Measurements from ENCODE around the gene BCAS1. TPM values are rescaled to one million over a fixed set of nuclear protein-coding genes. Genes with fewer than 3 reads are reported as not detected.

Gene BCAS1
- total and polyA plus RNA-seq, 2 donors (not counting 3 experiments of a cell fraction or from before 2014, with no cell fraction given): not detected

GRCh38 chr20:53981752-53982437 is 88.5 kb downstream of the BCAS1 start:
- dilution Hi-C loops (cut with MboI; ENCODE audit: extremely low pct_ligation_motif_present, low sequenced_read_pairs): no loop called here
- no peaks in the 10 kb centered on the region for H3K4me1 ChIP-seq (ENCODE audit: control insufficient read depth, extremely low read depth, insufficient read depth, low read length)
- H3K9me3 ChIP-seq (replicated peaks; ENCODE audit: control insufficient read depth, insufficient read depth, low read length): no peaks in the 10 kb centered on the region
- no peak overlapping the region for H3K27ac ChIP-seq (ENCODE audit: insufficient read depth, low read depth, low read length)
- no TSS peak for BruUV-seq (replicated peaks)
- H3K27me3 ChIP-seq (ENCODE audit: control insufficient read depth in 2 of 2, insufficient read depth in 2 of 2, low read length in 2 of 2): peaks cover 4 to 5% of the 10 kb centered on the region in 2 experiments
- no peak overlapping the region for H3K4me3 ChIP-seq (replicated peaks in 1 of 3; ENCODE audit: insufficient read depth in 1 of 3, low read depth in 1 of 3, low read length in 3 of 3)
- ChIA-PET POLR2A (no interaction called here), CTCF (no interaction called here)
- H2AFZ ChIP-seq (ENCODE audit: low read depth, low read length): no peak overlapping the region
- H4K20me1 ChIP-seq (replicated peaks; ENCODE audit: control insufficient read depth, extremely low read depth, insufficient read depth, low read length): no peaks in the 10 kb centered on the region
- no peaks in the 10 kb centered on the region for H3K9me1 ChIP-seq (replicated peaks; ENCODE audit: control insufficient read depth, extremely low read depth, insufficient read depth, low read length)
- no peak for FAIRE-seq
- H3K4me2 ChIP-seq (ENCODE audit: insufficient read depth, low read length): no peak overlapping the region
- TF ChIP-seq JUN (IDR thresholded peaks at IDR 0.05; ENCODE audit: borderline replicate concordance, insufficient read depth, insufficient read length, low read depth) (peak; percentile 11), MYC (IDR thresholded peaks at IDR 0.05; ENCODE audit: low read depth, low read length) (no peak)
- DNase-seq (ENCODE audit: low read depth, low spot score): no peak
- H3K9ac ChIP-seq (replicated peaks; ENCODE audit: extremely low read depth, insufficient read depth, low read length): no peak overlapping the region
- H3K36me3 ChIP-seq (ENCODE audit: control insufficient read depth in 2 of 2, extremely low read depth in 1 of 2, insufficient read depth in 2 of 2, low read length in 2 of 2): no peaks in the 10 kb centered on the region
- H3K79me2 ChIP-seq (ENCODE audit: control insufficient read depth, insufficient read depth, low read length): no peaks in the 10 kb centered on the region
- intact Hi-C loops (cut with micrococcal nuclease): no loop called here

- no peak for TF ChIP-seq POLR2AphosphoS5 (IDR thresholded peaks at IDR 0.05; ENCODE audit: insufficient read depth, low read depth, low read length)
- TF ChIP-seq MYC (IDR thresholded peaks at IDR 0.05; ENCODE audit: low read depth, low read length): no peak
- TF ChIP-seq FOS (IDR thresholded peaks at IDR 0.05; ENCODE audit: borderline replicate concordance, insufficient read depth, low read length): no peak
- TF ChIP-seq JUN (IDR thresholded peaks at IDR 0.05; ENCODE audit: borderline replicate concordance, insufficient read depth, insufficient read length, low read depth): no peak
- no peak for TF ChIP-seq CTCF (IDR thresholded peaks at IDR 0.05; ENCODE audit: extremely low read depth in 1 of 2, insufficient read depth in 1 of 2, low read depth in 1 of 2, low read length in 2 of 2)
- TF ChIP-seq GATA2 (IDR thresholded peaks at IDR 0.05; ENCODE audit: insufficient read depth, insufficient read length, low read depth, low read length): no peak
- no peak for TF ChIP-seq POLR2A (IDR thresholded peaks at IDR 0.05; ENCODE audit: low read depth, low read length)
- no peak for TF ChIP-seq EZH2 (IDR thresholded peaks at IDR 0.05; ENCODE audit: borderline replicate concordance, low read depth, low read length, severe bottlenecking)
- H3K9me1 ChIP-seq (replicated peaks; ENCODE audit: control insufficient read depth, extremely low read depth, insufficient read depth, low read length): no peaks in the 10 kb centered on the region
- intact Hi-C loops (cut with micrococcal nuclease): no loop called here
Observed at GRCh38 chr20:53981130-53981529, 89.3 kb downstream of the BCAS1 start.

More at GRCh38 chr20:53981130-53981529, 89.3 kb downstream of the BCAS1 start:
- Histone ChIP-seq H3K36me3 (ENCODE audit: control insufficient read depth in 2 of 2, extremely low read depth in 1 of 2, insufficient read depth in 2 of 2, low read length in 2 of 2) (no peaks in the 10 kb centered on the region), H3K4me2 (ENCODE audit: insufficient read depth, low read length) (no peak overlapping the region), H2AFZ (ENCODE audit: low read depth, low read length) (no peak overlapping the region), H3K4me1 (ENCODE audit: control insufficient read depth, extremely low read depth, insufficient read depth, low read length) (no peaks in the 10 kb centered on the region), H4K20me1 (replicated peaks; ENCODE audit: control insufficient read depth, extremely low read depth, insufficient read depth, low read length) (no peaks in the 10 kb centered on the region), H3K27ac (ENCODE audit: insufficient read depth, low read depth, low read length) (no peak overlapping the region), H3K9me3 (replicated peaks; ENCODE audit: control insufficient read depth, insufficient read depth, low read length) (no peaks in the 10 kb centered on the region), H3K27me3 (ENCODE audit: control insufficient read depth in 2 of 2, insufficient read depth in 2 of 2, low read length in 2 of 2) (peaks cover 4 to 5% of the 10 kb centered on the region in 2 experiments), H3K79me2 (ENCODE audit: control insufficient read depth, insufficient read depth, low read length) (no peaks in the 10 kb centered on the region), H3K4me3 (replicated peaks in 1 of 3; ENCODE audit: insufficient read depth in 1 of 3, low read depth in 1 of 3, low read length in 3 of 3) (no peak overlapping the region), H3K9ac (replicated peaks; ENCODE audit: extremely low read depth, insufficient read depth, low read length) (no peak overlapping the region)
- dilution Hi-C loops (cut with MboI; ENCODE audit: extremely low pct_ligation_motif_present, low sequenced_read_pairs): no loop called here
- FAIRE-seq (no peak), DNase-seq (ENCODE audit: low read depth, low spot score) (no peak)
- CTCF ChIA-PET: no interaction called here
- BruUV-seq (replicated peaks): no TSS peak
- POLR2A ChIA-PET: no interaction called here
